HCT116 (cell line): ENCODE results near the gene KLRG1. TPM values are rescaled to one million over a fixed set of nuclear protein-coding genes. Genes with fewer than 3 reads are reported as not detected.

ENCODE experiments used
- ATAC-seq: fragments of 200-7000 bp; cut with Tn5 transposase; 2 replicates; pipeline ENCODE4 v1.9.1; 2020; ENCODE audit warnings: mild to moderate bottlenecking, moderate library complexity
- BruUV-seq: library from RNA; stranded (reverse); fragments of 400-500 nt; replicated peaks from 2 replicates; lab custom pipeline; 2021; lab: Mats Ljungman, UMichigan
- CTCF ChIA-PET: fragments of 300-600 bp; sonication (Branson Sonifier 250); formaldehyde crosslinking; loops from one replicate; lab custom pipeline; 2021; ENCODE audit warnings: antibody characterized with exemption; lab: Charles Lee
- POLR2A ChIA-PET: fragments of 300-600, 350-600 bp; sonication (Branson Sonifier 250); formaldehyde crosslinking; loops from one replicate; lab custom pipeline; 2021; ENCODE audit warnings: antibody characterized with exemption; lab: Charles Lee
- RAD21 ChIA-PET, 2 experiments: fragments of 300-600 bp; sonication (Branson Sonifier 250); formaldehyde crosslinking; loops; one replicate each; lab custom pipeline; 2023; ENCODE audit warnings: low total read pairs in 2 of 2; ENCODE audit not compliant: uncharacterized antibody in 2 of 2, unreplicated experiment in 2 of 2, low non-redundant PET in 1 of 2; lab: Charles Lee
- DNase-seq: peaks from one replicate; pipeline ENCODE4 v3.0.0-alpha.2; 2010; ENCODE audit warnings: low read depth, low spot score
- H2AFZ ChIP-seq: fragments of 200-600 bp; shearing (Covaris generic), sonication (generic); 2 replicates; pipeline ENCODE4 v1.6.1; 2017; ENCODE audit warnings: low read depth, mixed run types, mixed read lengths, antibody characterized with exemption, low read length; ENCODE audit not compliant: poor library complexity, severe bottlenecking
- H3K27ac ChIP-seq: 2 replicates; pipeline ENCODE4 v1.5.1; 2012; ENCODE audit warnings: low read depth, low read length
- H3K27me3 ChIP-seq: fragments of 200-600 bp; sonication (generic); 2 replicates; pipeline ENCODE4 v1.6.1; 2016; ENCODE audit warnings: mixed run types, low read length, mixed read lengths; ENCODE audit not compliant: insufficient read depth
- H3K36me3 ChIP-seq, 2 experiments: fragments of 200-500 bp in 1 of 2; fragments of 200-600 bp in 1 of 2; sonication (Bioruptor generic) in 1 of 2; sonication (generic) in 1 of 2; 2 replicates each; pipeline versions ENCODE4 v1.5.1 to v1.6.1; 2014 to 2016; ENCODE audit warnings: low read length in 2 of 2, inconsistent platforms in 1 of 2, mixed read lengths in 1 of 2, mixed run types in 1 of 2; ENCODE audit not compliant: insufficient read depth in 2 of 2, control insufficient read depth in 1 of 2
- H3K4me1 ChIP-seq, 2 experiments: fragments of 200-600 bp in 1 of 2; sonication (generic) in 1 of 2; 2 replicates each; pipeline versions ENCODE4 v1.5.1 to v1.6.1; 2012 to 2017; ENCODE audit warnings: low read length in 2 of 2, inconsistent platforms in 1 of 2, mild to moderate bottlenecking in 1 of 2, mixed read lengths in 1 of 2, mixed run types in 1 of 2, moderate library complexity in 1 of 2; ENCODE audit not compliant: insufficient read depth in 2 of 2, control insufficient read depth in 1 of 2
- H3K4me2 ChIP-seq: fragments of 200-600 bp; sonication (generic); 2 replicates; pipeline ENCODE4 v1.6.1; 2017; ENCODE audit warnings: mixed run types, low read length, mixed read lengths
- H3K4me3 ChIP-seq, 2 experiments: fragments of 200-600 bp in 1 of 2; sonication (generic) in 1 of 2; replicated peaks in 1 of 2; 2 replicates each; pipeline ENCODE4 v1.5.1; 2011 to 2016; ENCODE audit warnings: low read length in 2 of 2, control low read depth in 1 of 2, low read depth in 1 of 2, mild to moderate bottlenecking in 1 of 2, mixed read lengths in 1 of 2, mixed run types in 1 of 2
- H3K79me2 ChIP-seq: fragments of 200-600 bp; sonication (generic); 2 replicates; pipeline ENCODE4 v1.6.1; 2017; ENCODE audit warnings: mild to moderate bottlenecking, mixed run types, low read length, moderate library complexity, mixed read lengths; ENCODE audit not compliant: insufficient read depth
- H3K9ac ChIP-seq: fragments of 200-600 bp; sonication (generic); 2 replicates; pipeline ENCODE4 v1.6.1; 2016; ENCODE audit warnings: low read length, mixed read lengths
- H3K9me2 ChIP-seq: fragments of 200-600 bp; sonication (generic), shearing (Covaris generic); 2 replicates; pipeline ENCODE4 v1.6.1; 2017; ENCODE audit warnings: mixed run types, mild to moderate bottlenecking, moderate library complexity; ENCODE audit not compliant: insufficient read depth
- H3K9me3 ChIP-seq, 2 experiments: fragments of 200-500 bp in 1 of 2; fragments of 200-600 bp in 1 of 2; sonication (Bioruptor generic) in 1 of 2; sonication (generic) in 1 of 2; 2 replicates each; pipeline ENCODE4 v1.6.1; 2014 to 2017; ENCODE audit warnings: low read length in 2 of 2, mixed read lengths in 2 of 2, inconsistent platforms in 1 of 2, low read depth in 1 of 2, mild to moderate bottlenecking in 1 of 2, mixed run types in 1 of 2, moderate library complexity in 1 of 2; ENCODE audit not compliant: control insufficient read depth in 1 of 2, insufficient read depth in 1 of 2
- H4K20me1 ChIP-seq: fragments of 200-600 bp; sonication (generic), shearing (Covaris generic); 2 replicates; pipeline ENCODE4 v1.6.1; 2017; ENCODE audit warnings: mixed run types, mild to moderate bottlenecking, moderate library complexity; ENCODE audit not compliant: insufficient read depth
- CBX3 ChIP-seq: IDR thresholded peaks from 2 replicates; pipeline ENCODE4 v1.6.1; 2012; ENCODE audit warnings: low read depth
- CEBPB ChIP-seq: IDR thresholded peaks from 2 replicates; pipeline ENCODE4 v1.6.1; 2012; ENCODE audit warnings: low read depth
- EGR1 ChIP-seq: IDR thresholded peaks from 2 replicates; pipeline ENCODE4 v1.6.1; 2012; ENCODE audit warnings: low read depth
- EZH2 ChIP-seq: fragments of 200-600 bp; sonication (generic); IDR thresholded peaks from 2 replicates; pipeline ENCODE4 v1.6.1; 2017; ENCODE audit warnings: antibody characterized with exemption, mixed run types
- FOSL1 ChIP-seq: IDR thresholded peaks from 2 replicates; pipeline ENCODE4 v1.6.1; 2012; ENCODE audit warnings: low read depth
- POLR2AphosphoS5 ChIP-seq: IDR thresholded peaks from 2 replicates; pipeline ENCODE4 v1.6.1; 2011; ENCODE audit warnings: mild to moderate bottlenecking, low read depth, low read length, moderate library complexity
- SP1 ChIP-seq: IDR thresholded peaks from 2 replicates; pipeline ENCODE4 v1.6.1; 2012; ENCODE audit warnings: low read depth
- SRF ChIP-seq: IDR thresholded peaks from 2 replicates; pipeline ENCODE4 v1.6.1; 2012; ENCODE audit warnings: low read depth
- TCF7L2 ChIP-seq: IDR thresholded peaks from 2 replicates; pipeline ENCODE4 v1.7.0; 2011; ENCODE audit warnings: borderline replicate concordance, inconsistent platforms; ENCODE audit not compliant: insufficient read depth, insufficient read length; ENCODE audit errors: extremely low read depth
- YY1 ChIP-seq: IDR thresholded peaks from 2 replicates; pipeline ENCODE4 v1.6.1; 2011; ENCODE audit warnings: low read length, low read depth, moderate library complexity, mild to moderate bottlenecking; ENCODE audit not compliant: insufficient replicate concordance; ENCODE audit errors: extremely low read depth
- ZFX ChIP-seq: fragments of 450-650 bp; IDR thresholded peaks from 2 replicates; pipeline ENCODE4 v1.6.1; 2017
- ZNF274 ChIP-seq: fragments of 200-500 bp; sonication (Bioruptor generic); IDR thresholded peaks from 2 replicates; pipeline ENCODE4 v1.6.1; 2014; ENCODE audit warnings: mild to moderate bottlenecking, low read depth, low read length, inconsistent platforms
- intact Hi-C: fragments of 100-400 bp; cut with micrococcal nuclease; formaldehyde crosslinking; loops from 2 replicates; pipeline ENCODE4 v1.10.0; 2022
- total RNA-seq: library from RNA; stranded (reverse); gene quantifications from one replicate; pipeline ENCODE4 v1.2.1, GENCODE V29; 2021; ENCODE audit not compliant: unreplicated experiment
- TF ChIP-seq, protein P1 (sequence below), 3 experiments: fragments of 200-600 bp in 1 of 3; sonication (generic) in 1 of 3; IDR thresholded peaks in 2 of 3; conservative IDR thresholded peaks in 1 of 3; 2 replicates each; pipeline ENCODE4 v1.5.1; 2012 to 2017; ENCODE audit warnings: low read depth in 2 of 3, low read length in 2 of 3, antibody characterized with exemption in 1 of 3, borderline replicate concordance in 1 of 3, control low read depth in 1 of 3, mild to moderate bottlenecking in 1 of 3, mixed read lengths in 1 of 3, mixed run types in 1 of 3, moderate library complexity in 1 of 3; ENCODE audit not compliant: insufficient read depth in 1 of 3
- TF ChIP-seq, protein P2 (sequence below): IDR thresholded peaks from 2 replicates; pipeline ENCODE4 v1.6.1; 2011; ENCODE audit warnings: mild to moderate bottlenecking, low read length, moderate library complexity; ENCODE audit not compliant: insufficient replicate concordance; ENCODE audit errors: extremely low read depth
- TF ChIP-seq, protein P3 (sequence below): IDR thresholded peaks from 2 replicates; pipeline ENCODE4 v1.6.1; 2012

KLRG1 gene
- total RNA-seq, 1 experiment from 2014 or later: 1.5 TPM

DNA sequence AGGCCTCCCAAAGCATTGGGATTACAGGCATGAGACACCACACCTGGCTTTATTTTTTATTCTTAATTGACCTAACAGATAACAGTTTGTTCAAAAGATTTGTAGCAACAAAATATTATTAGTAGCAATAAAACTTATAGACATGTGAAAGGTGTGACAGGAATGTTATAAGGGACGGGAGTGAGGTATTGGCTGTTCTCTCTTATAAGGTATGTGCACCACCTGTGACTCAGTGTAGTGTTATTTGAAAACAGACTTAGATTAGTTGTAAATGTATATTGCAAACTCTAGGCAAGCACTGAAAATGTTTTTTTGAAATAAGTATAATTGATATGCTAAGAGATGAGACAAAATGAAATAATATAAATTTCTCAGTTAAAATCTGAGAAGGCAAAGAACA is 57.8 kb downstream of the KLRG1 start:
- Histone ChIP-seq H3K4me2 (no peak overlapping the region), H3K9ac (no peak overlapping the region), H3K9me2 (no peaks in the 10 kb centered on the region), H2AFZ (no peak overlapping the region), H3K79me2 (no peaks in the 10 kb centered on the region), H4K20me1 (no peaks in the 10 kb centered on the region), H3K27ac (no peak overlapping the region), H3K4me1 (no peaks in the 10 kb centered on the region), H3K9me3 (no peaks in the 10 kb centered on the region), H3K36me3 (no peaks in the 10 kb centered on the region), H3K4me3 (no peak overlapping the region), H3K27me3 (no peaks in the 10 kb centered on the region)
- TF ChIP-seq, protein P1, sequence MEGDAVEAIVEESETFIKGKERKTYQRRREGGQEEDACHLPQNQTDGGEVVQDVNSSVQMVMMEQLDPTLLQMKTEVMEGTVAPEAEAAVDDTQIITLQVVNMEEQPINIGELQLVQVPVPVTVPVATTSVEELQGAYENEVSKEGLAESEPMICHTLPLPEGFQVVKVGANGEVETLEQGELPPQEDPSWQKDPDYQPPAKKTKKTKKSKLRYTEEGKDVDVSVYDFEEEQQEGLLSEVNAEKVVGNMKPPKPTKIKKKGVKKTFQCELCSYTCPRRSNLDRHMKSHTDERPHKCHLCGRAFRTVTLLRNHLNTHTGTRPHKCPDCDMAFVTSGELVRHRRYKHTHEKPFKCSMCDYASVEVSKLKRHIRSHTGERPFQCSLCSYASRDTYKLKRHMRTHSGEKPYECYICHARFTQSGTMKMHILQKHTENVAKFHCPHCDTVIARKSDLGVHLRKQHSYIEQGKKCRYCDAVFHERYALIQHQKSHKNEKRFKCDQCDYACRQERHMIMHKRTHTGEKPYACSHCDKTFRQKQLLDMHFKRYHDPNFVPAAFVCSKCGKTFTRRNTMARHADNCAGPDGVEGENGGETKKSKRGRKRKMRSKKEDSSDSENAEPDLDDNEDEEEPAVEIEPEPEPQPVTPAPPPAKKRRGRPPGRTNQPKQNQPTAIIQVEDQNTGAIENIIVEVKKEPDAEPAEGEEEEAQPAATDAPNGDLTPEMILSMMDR (IDR thresholded peaks at IDR 0.05 in 2 of 3, conservative IDR thresholded peaks at IDR 0.05 in 1 of 3; ENCODE audit: borderline replicate concordance in 1 of 3, insufficient read depth in 1 of 3, low read depth in 2 of 3, low read length in 2 of 3): no peak
- TF ChIP-seq, protein P2, sequence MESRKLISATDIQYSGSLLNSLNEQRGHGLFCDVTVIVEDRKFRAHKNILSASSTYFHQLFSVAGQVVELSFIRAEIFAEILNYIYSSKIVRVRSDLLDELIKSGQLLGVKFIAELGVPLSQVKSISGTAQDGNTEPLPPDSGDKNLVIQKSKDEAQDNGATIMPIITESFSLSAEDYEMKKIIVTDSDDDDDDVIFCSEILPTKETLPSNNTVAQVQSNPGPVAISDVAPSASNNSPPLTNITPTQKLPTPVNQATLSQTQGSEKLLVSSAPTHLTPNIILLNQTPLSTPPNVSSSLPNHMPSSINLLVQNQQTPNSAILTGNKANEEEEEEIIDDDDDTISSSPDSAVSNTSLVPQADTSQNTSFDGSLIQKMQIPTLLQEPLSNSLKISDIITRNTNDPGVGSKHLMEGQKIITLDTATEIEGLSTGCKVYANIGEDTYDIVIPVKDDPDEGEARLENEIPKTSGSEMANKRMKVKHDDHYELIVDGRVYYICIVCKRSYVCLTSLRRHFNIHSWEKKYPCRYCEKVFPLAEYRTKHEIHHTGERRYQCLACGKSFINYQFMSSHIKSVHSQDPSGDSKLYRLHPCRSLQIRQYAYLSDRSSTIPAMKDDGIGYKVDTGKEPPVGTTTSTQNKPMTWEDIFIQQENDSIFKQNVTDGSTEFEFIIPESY: no peak
- TF ChIP-seq SRF: no peak
- no peak for TF ChIP-seq EZH2
- TF ChIP-seq YY1: no peak
- no peak for TF ChIP-seq ZNF274
- TF ChIP-seq FOSL1: no peak
- TF ChIP-seq, protein P3, sequence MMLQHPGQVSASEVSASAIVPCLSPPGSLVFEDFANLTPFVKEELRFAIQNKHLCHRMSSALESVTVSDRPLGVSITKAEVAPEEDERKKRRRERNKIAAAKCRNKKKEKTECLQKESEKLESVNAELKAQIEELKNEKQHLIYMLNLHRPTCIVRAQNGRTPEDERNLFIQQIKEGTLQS: no peak
- no peak for TF ChIP-seq POLR2AphosphoS5
- no peak for TF ChIP-seq TCF7L2
- TF ChIP-seq CEBPB: no peak
- no peak for TF ChIP-seq CBX3
- TF ChIP-seq ZFX: no peak
- no peak for TF ChIP-seq SP1
- TF ChIP-seq EGR1: no peak
- ChIA-PET POLR2A (no interaction called here), RAD21 (no interaction called here), CTCF (no interaction called here)
- DNase-seq: no peak
- intact Hi-C loops: loop anchor here (5.0 kb wide), 2 partner anchors 95 to 390 kb away; no protein-coding TSS in a partner anchor
- no TSS peak for BruUV-seq
- ATAC-seq: no peak
